Mucosa of descending colon (tissue), 3 donors: Measurements from ENCODE around the gene WEE2. TPM values are rescaled to one million over a fixed set of nuclear protein-coding genes. Genes with fewer than 3 reads are reported as not detected.
A peak's percentile ranks its signal among the peaks of the same experiment; 100 is the strongest.

ENCODE experiments used
- ATAC-seq: fragments of 200-7000 bp; cut with Tn5 transposase; one replicate; pipeline ENCODE4 v1.9.1; 2020; ENCODE audit warnings: mild to moderate bottlenecking, moderate library complexity
- DNase-seq, 3 donors: peaks; one replicate each; pipeline ENCODE4 v3.0.0-alpha.2; 2020
- H3K36me3 ChIP-seq: fragments of 200-600 bp; one replicate; pipeline ENCODE4 v1.8.0; 2021; ENCODE audit warnings: low read depth, mild to moderate bottlenecking
- H3K4me1 ChIP-seq: fragments of 200-600 bp; one replicate; pipeline ENCODE4 v1.8.0; 2021; ENCODE audit warnings: low read depth, mild to moderate bottlenecking
- H3K4me3 ChIP-seq: fragments of 200-600 bp; one replicate; pipeline ENCODE4 v1.8.0; 2021; ENCODE audit warnings: mild to moderate bottlenecking
- H3K9me3 ChIP-seq: fragments of 200-600 bp; one replicate; pipeline ENCODE4 v1.8.0; 2021; ENCODE audit warnings: mild to moderate bottlenecking
- CTCF ChIP-seq: fragments of 200-600 bp; IDR thresholded peaks from one replicate; pipeline ENCODE4 v1.8.0; 2022; ENCODE audit warnings: antibody characterized with exemption, mild to moderate bottlenecking
- intact Hi-C, 2 donors: fragments of 100-400 bp; cut with DNase I in 1 of 2; cut with micrococcal nuclease in 1 of 2; formaldehyde crosslinking; loops; one replicate each; pipeline versions ENCODE4 v1.11.0 to v1.11.1; 2022; cut with DNase I, micrococcal nuclease
- total RNA-seq, 3 donors: library from RNA; stranded (reverse); fragmentation: NEBNext Ultra II Directional in 2 of 3; extraction: Animal tissue kit (Norgen Biotek cat#: 25700) in 2 of 3; gene quantifications; one replicate each; pipeline versions ENCODE4 v1.2.1 to v1.2.4, GENCODE V29; 2021 to 2023
- donor health status: DM: no; HTN: no; CAD: no; lungs with moderate emphysema.
- donor health status: DM: no; HTN: no; CAD: no.
- donor health status: DM: no; HTN: yes; CAD: no.

The WEE2 gene
- total RNA-seq, 3 donors from 2014 or later: not detected

GRCh38 chr7:141731476-141732149 lies 23.5 kb downstream of the WEE2 start:
- DNase-seq (no peak), ATAC-seq (no peak)
- H3K9me3 ChIP-seq: no peaks in the 10 kb centered on the region
- no peak overlapping the region for H3K4me3 ChIP-seq
- intact Hi-C loops: no loop called here
- no peaks in the 10 kb centered on the region for H3K36me3 ChIP-seq
- no peak for TF ChIP-seq CTCF
- H3K4me1 ChIP-seq: no peaks in the 10 kb centered on the region

GRCh38 chr7:141737118-141737835 lies 29.1 kb downstream of the WEE2 start:
- no peak for TF ChIP-seq CTCF
- peak; percentile 60 for ATAC-seq
- intact Hi-C loops: loop anchor here in 1 of 2 donors (5.0 kb wide), 1 partner anchor 35 kb away; the partner anchor contains the start of gene DENND11

GRCh38 chr7:141737836-141738591 lies 29.9 kb downstream of the WEE2 start, which contains the start of gene SSBP1:
Gene SSBP1, plus strand, starts transcription at chr7:141738358. Its CDS starts 809 bp downstream, at chr7:141739167.
- TF ChIP-seq CTCF: peak; percentile 28
- DNase-seq (peak; percentile 92), ATAC-seq (peak; percentile 97)
- Histone ChIP-seq H3K4me1 (peaks cover 7% of the 10 kb centered on the region), H3K4me3 (peak within 1 kb of the TSS; percentile 39), H3K9me3 (no peaks in the 10 kb centered on the region), H3K36me3 (no peaks in the 10 kb centered on the region)
- intact Hi-C loops: loop anchor here in 1 of 2 donors (2.0 to 5.0 kb wide), 2 partner anchors 36 to 83 kb away; partner anchors contain the start of gene DENND11

More at GRCh38 chr7:141737118-141737835, 29.1 kb downstream of the WEE2 start:
- peak overlapping the region; percentile 39 for H3K4me3 ChIP-seq
- H3K9me3 ChIP-seq: no peaks in the 10 kb centered on the region
- H3K4me1 ChIP-seq: peaks cover 7% of the 10 kb centered on the region
- no peaks in the 10 kb centered on the region for H3K36me3 ChIP-seq
- DNase-seq: peak; percentile 38 to 53 (median 39)

GRCh38 chr7:141738592-141739013 lies 30.4 kb downstream of the WEE2 start:
- Histone ChIP-seq H3K36me3 (no peaks in the 10 kb centered on the region), H3K4me1 (peaks cover 7% of the 10 kb centered on the region), H3K4me3 (peak overlapping the region; percentile 39), H3K9me3 (no peaks in the 10 kb centered on the region)
- ATAC-seq (no peak), DNase-seq (no peak)
- intact Hi-C loops: loop anchor here in 1 of 2 donors (2.0 to 5.0 kb wide), 2 partner anchors 36 to 84 kb away; partner anchors contain the start of gene DENND11
- no peak for TF ChIP-seq CTCF

- intact Hi-C loops: loop anchor here in 1 of 2 donors (2.0 to 5.0 kb wide), 2 partner anchors 37 to 84 kb away; partner anchors contain the start of gene DENND11
- ATAC-seq: no peak
- TF ChIP-seq CTCF: no peak
- Histone ChIP-seq H3K9me3 (no peaks in the 10 kb centered on the region), H3K4me1 (peaks cover 7% of the 10 kb centered on the region), H3K36me3 (no peaks in the 10 kb centered on the region), H3K4me3 (no peak overlapping the region)
- DNase-seq: no peak
Measured at GRCh38 chr7:141739250-141739649, 31.1 kb downstream of the WEE2 start.
